Osteocyte (in vitro differentiated cells): ENCODE measurements around the gene SLC16A12. TPM values are rescaled to one million over a fixed set of nuclear protein-coding genes. Genes with fewer than 3 reads are reported as not detected.

Experiments
- DNase-seq: peaks from one replicate; pipeline ENCODE4 v3.0.0; 2021; ENCODE audit warnings: mixed read lengths; ENCODE audit not compliant: unreplicated experiment; ENCODE audit errors: extremely low spot score
- H3K27ac Mint-ChIP-seq: one replicate; pipeline ENCODE4 v1.8.0; 2021; ENCODE audit warnings: mild to moderate bottlenecking, mixed read lengths; ENCODE audit not compliant: unreplicated experiment
- H3K27me3 Mint-ChIP-seq: one replicate; pipeline ENCODE4 v1.8.0; 2021; ENCODE audit warnings: mixed read lengths; ENCODE audit not compliant: unreplicated experiment
- H3K36me3 Mint-ChIP-seq: one replicate; pipeline ENCODE4 v1.8.0; 2021; ENCODE audit warnings: mixed read lengths; ENCODE audit not compliant: unreplicated experiment
- H3K4me1 Mint-ChIP-seq: one replicate; pipeline ENCODE4 v1.8.0; 2021; ENCODE audit warnings: mixed read lengths; ENCODE audit not compliant: unreplicated experiment
- H3K4me3 Mint-ChIP-seq: one replicate; pipeline ENCODE4 v1.8.0; 2021; ENCODE audit warnings: mild to moderate bottlenecking, moderate library complexity, mixed read lengths; ENCODE audit not compliant: unreplicated experiment
- H3K9me3 Mint-ChIP-seq: one replicate; pipeline ENCODE4 v1.8.0; 2021; ENCODE audit warnings: mixed read lengths; ENCODE audit not compliant: unreplicated experiment
- total RNA-seq: library from RNA; stranded (reverse); gene quantifications from 2 replicates; pipeline ENCODE4 v1.2.1, GENCODE V29; 2021
- TF ChIP-seq, protein P1 (sequence below): fragments of 200-600 bp; sonication (generic); IDR thresholded peaks from 2 replicates; pipeline ENCODE4 v1.5.0; 2021; ENCODE audit warnings: antibody characterized with exemption, mild to moderate bottlenecking, moderate library complexity

SLC16A12 gene
- total RNA-seq, 1 donor from 2014 or later, result 8.4 TPM

DNA sequence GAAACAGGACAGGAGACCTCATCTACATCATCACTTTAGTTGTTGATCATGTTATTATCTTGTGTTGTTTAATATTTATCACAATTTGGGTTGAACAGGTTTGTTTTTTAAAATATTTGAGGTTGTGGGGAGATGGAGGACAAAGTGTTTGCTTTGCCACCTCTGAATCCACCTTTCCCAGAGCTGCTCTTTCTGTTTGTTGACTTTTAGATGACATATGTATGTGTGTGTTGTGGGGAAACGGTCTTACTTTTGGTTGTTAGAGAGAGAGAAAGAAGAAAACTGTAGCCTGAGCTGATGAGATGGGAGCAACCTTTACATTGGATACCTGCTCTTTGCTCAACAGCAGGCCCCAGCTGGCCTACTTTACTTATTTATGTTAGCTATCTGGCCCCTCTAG lies 19.0 kb upstream of the SLC16A12 start:
- Mint-ChIP-seq H3K27me3 (no peaks in the 10 kb centered on the region), H3K4me1 (peaks cover 20% of the 10 kb centered on the region), H3K9me3 (no peaks in the 10 kb centered on the region), H3K36me3 (no peaks in the 10 kb centered on the region), H3K27ac (peak overlapping the region; percentile 37), H3K4me3 (no peak overlapping the region)
- DNase-seq, result no peak
- TF ChIP-seq, protein P1, sequence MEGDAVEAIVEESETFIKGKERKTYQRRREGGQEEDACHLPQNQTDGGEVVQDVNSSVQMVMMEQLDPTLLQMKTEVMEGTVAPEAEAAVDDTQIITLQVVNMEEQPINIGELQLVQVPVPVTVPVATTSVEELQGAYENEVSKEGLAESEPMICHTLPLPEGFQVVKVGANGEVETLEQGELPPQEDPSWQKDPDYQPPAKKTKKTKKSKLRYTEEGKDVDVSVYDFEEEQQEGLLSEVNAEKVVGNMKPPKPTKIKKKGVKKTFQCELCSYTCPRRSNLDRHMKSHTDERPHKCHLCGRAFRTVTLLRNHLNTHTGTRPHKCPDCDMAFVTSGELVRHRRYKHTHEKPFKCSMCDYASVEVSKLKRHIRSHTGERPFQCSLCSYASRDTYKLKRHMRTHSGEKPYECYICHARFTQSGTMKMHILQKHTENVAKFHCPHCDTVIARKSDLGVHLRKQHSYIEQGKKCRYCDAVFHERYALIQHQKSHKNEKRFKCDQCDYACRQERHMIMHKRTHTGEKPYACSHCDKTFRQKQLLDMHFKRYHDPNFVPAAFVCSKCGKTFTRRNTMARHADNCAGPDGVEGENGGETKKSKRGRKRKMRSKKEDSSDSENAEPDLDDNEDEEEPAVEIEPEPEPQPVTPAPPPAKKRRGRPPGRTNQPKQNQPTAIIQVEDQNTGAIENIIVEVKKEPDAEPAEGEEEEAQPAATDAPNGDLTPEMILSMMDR, result no peak

DNA sequence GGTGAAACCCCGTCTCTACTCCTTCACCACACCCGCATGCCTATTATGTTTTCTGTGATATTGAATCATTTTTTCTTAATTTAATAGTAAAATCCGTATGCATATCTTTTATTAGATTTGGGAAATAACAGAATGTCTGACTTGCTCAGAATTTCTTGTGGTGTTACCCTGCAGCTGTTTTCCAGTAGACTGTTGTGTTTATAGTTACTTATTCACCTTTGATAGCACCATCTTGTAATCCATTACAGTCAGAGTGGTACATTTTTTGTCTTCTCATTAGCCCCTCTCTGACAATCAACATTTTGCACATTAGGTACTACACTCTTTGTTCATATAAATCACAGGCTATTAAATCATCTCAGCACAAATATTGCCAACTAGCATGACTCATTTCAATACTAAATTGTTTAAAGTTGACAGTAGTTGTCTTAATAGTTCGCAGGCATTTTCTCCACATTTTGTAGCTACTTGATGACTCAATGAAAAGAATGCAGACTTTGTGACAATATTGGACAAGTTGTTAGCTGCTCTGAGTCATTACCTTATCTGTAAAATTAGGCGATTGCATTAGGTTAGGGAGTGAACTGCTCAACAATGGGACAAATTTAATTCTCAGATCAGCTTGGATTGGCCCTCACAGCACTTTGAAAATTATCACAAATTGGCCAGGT lies 17.8 kb upstream of the SLC16A12 start:
- Mint-ChIP-seq H3K9me3 (no peaks in the 10 kb centered on the region), H3K27me3 (no peaks in the 10 kb centered on the region), H3K27ac (peak overlapping the region; percentile 36), H3K4me1 (peaks cover 20% of the 10 kb centered on the region), H3K36me3 (no peaks in the 10 kb centered on the region), H3K4me3 (no peak overlapping the region)
- no peak for DNase-seq
- TF ChIP-seq, protein P1, result no peak

DNA sequence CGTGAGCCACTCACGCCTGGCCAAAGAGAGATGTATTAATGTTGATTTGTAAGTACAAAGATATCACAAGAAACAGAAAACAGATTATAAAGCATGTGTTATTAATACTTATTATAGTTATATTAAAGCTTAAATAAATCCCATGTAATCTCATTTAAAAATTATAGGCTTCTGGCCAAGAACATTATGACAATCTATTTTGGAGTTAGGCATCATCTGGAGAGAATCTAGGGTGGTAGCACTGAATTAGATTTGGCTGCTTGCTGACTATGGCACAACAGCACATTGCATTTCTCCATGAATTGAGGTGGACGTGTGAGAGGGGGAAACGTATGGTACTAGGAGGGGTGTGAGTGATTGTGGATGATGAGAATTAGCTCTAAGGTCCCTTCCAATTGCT lies 16.8 kb upstream of the SLC16A12 start:
- Mint-ChIP-seq H3K27ac (peak overlapping the region; percentile 36), H3K4me3 (no peak overlapping the region), H3K9me3 (no peaks in the 10 kb centered on the region), H3K36me3 (no peaks in the 10 kb centered on the region), H3K4me1 (peaks cover 20% of the 10 kb centered on the region), H3K27me3 (no peaks in the 10 kb centered on the region)
- TF ChIP-seq, protein P1, result no peak
- no peak for DNase-seq

DNA sequence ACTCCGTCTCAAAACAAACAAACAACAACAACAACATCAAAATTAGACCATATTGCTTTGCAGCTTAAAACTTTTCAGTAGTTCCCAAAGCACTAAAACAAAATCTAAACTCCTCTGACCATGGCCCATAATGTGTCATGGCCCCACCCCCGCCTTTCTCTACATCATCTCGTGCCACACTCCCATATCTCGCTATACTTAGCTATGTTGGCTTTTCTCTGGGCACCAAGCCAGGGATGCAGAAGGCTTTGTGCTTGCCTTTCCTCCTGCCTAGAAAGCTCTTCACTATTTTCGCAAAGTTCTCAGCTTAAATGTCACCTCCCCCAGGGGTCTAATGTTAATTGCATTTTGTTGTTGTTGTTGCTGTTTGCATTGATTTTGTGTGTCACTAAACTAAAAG lies 15.1 kb upstream of the SLC16A12 start:
- no peaks in the 10 kb centered on the region for H3K36me3 Mint-ChIP-seq
- no peak overlapping the region for H3K27ac Mint-ChIP-seq
- TF ChIP-seq, protein P1, result no peak
- DNase-seq, result no peak
- peaks cover 20% of the 10 kb centered on the region for H3K4me1 Mint-ChIP-seq
- H3K9me3 Mint-ChIP-seq, result no peaks in the 10 kb centered on the region
- H3K27me3 Mint-ChIP-seq, result no peaks in the 10 kb centered on the region
- no peak overlapping the region for H3K4me3 Mint-ChIP-seq

DNA sequence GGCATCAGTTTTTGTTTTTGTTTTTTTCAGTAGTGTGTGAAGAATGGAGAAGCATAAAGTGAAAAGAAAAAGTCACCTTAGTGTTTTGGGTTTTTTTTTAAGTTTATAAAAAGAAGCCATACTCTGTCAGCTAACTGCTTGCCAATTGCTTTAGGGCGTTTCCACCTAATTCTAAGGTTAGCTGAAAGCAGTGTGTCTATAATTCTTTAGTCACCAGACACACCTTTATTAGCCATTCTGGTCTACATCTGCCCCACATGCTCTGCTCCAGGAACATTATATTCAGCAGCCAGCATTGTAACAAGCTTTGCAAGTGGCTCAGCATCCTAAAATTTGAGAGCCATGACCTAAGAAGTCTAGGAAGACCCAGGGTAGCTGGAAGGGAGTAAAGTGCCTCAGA lies 14.1 kb upstream of the SLC16A12 start:
- Mint-ChIP-seq H3K36me3 (no peaks in the 10 kb centered on the region), H3K4me1 (peaks cover 20% of the 10 kb centered on the region), H3K4me3 (no peak overlapping the region), H3K27ac (no peak overlapping the region), H3K9me3 (no peaks in the 10 kb centered on the region), H3K27me3 (no peaks in the 10 kb centered on the region)
- TF ChIP-seq, protein P1, result no peak
- no peak for DNase-seq
